Mesodermal cell (in vitro differentiated cells): ENCODE measurements around the gene LY86.
"Not testable (repeated sequence)": the region's sequence is repeated elsewhere in the genome, so short reads cannot be mapped to it uniquely, and the experiment has no call there.

Experiments used
- H3K27ac ChIP-seq: 2 replicates; pipeline ENCODE4 v1.7.0; 2013; ENCODE audit warnings: mild to moderate bottlenecking, low read depth, low read length, moderate library complexity; ENCODE audit not compliant: severe bottlenecking
- H3K36me3 ChIP-seq: 2 replicates; pipeline ENCODE4 v1.7.1; 2013; ENCODE audit warnings: mild to moderate bottlenecking, low read length, moderate library complexity; ENCODE audit not compliant: control insufficient read depth, insufficient read depth
- H3K4me1 ChIP-seq: one replicate; pipeline ENCODE4 v1.7.1; 2013; ENCODE audit warnings: mild to moderate bottlenecking, low read length; ENCODE audit not compliant: insufficient read depth, control insufficient read depth, poor library complexity, severe bottlenecking
- H3K4me3 ChIP-seq: 2 replicates; pipeline ENCODE4 v1.7.0; 2013; ENCODE audit warnings: low read length, control low read depth, mild to moderate bottlenecking; ENCODE audit not compliant: insufficient read depth, poor library complexity, severe bottlenecking; ENCODE audit errors: extremely low read depth
- H3K9me3 ChIP-seq: 2 replicates; pipeline ENCODE4 v1.7.1; 2013; ENCODE audit warnings: mild to moderate bottlenecking, low read length, moderate library complexity; ENCODE audit not compliant: control insufficient read depth
- WGBS, 2 experiments: methylation state at CpG; one replicate each; pipeline ENCODE4 v1.1.5; 2013; ENCODE audit warnings: missing lambda C conversion rate in 2 of 2; ENCODE audit not compliant: insufficient coverage in 2 of 2; 5-methylcytosine and 5-hydroxymethylcytosine counted together

LY86 gene

DNA sequence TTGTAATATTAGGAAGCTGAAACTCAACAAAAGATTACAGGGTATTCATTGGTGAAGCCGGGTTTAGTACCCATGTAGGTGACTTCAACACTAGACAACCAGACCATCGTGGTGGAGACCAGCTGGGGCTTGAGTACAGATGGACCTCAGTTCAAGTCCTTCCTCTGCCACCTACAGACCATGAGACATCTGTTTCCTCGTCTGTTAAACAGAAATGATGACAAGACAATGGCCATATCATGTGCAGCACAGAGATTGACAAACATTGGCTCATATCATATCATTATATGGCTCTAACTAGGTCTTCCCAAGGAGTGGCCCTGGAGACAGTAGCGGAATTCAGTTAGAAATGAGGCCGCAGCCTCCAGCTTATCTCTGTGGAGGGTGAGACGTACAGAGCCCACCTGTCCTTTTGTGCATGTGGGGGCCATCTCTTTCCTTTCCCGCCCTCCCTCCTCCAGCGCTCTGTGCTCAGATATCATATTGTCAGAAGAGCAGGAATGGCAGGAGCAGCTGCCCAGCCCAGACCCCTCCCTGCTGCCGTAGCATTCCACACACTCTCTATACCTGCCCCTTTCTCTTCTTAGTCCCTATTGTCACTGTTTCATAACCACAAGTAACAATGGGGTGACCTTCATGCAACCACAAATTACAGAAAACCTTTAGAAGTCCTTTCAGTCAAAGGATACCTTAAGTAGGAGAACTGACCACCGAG is 75.1 kb downstream of the LY86 start:
- 91 to 93% methylated on average over 8 to 10 of the region's 10 CpGs for WGBS, 2 experiments
- H3K4me1 ChIP-seq, result peaks cover 2% of the 10 kb centered on the region
- H3K36me3 ChIP-seq, result no peaks in the 10 kb centered on the region
- H3K27ac ChIP-seq, result no peak overlapping the region
- H3K9me3 ChIP-seq, result no peaks in the 10 kb centered on the region
- H3K4me3 ChIP-seq, result no peak overlapping the region

- 58 to 64% methylated on average over 8 to 9 of the region's 11 CpGs for WGBS, 2 experiments
- no peak overlapping the region for H3K27ac ChIP-seq
- H3K4me3 ChIP-seq, result no peak overlapping the region
- peaks cover 2% of the 10 kb centered on the region for H3K4me1 ChIP-seq
- no peaks in the 10 kb centered on the region for H3K9me3 ChIP-seq
- H3K36me3 ChIP-seq, result no peaks in the 10 kb centered on the region
Measured at GRCh38 chr6:6665555-6666243, 77.2 kb downstream of the LY86 start.

GRCh38 chr6:6670150-6670549 is 81.6 kb downstream of the LY86 start:
- WGBS, 2 experiments, result 83 to 94% methylated on average over 2 of the region's 3 CpGs
- H3K36me3 ChIP-seq, H3K4me3 ChIP-seq, H3K4me1 ChIP-seq, H3K27ac ChIP-seq, H3K9me3 ChIP-seq: not testable (repeated sequence)

GRCh38 chr6:6674872-6675271 is 86.4 kb downstream of the LY86 start:
- H3K4me3 ChIP-seq, result no peak overlapping the region
- no peaks in the 10 kb centered on the region for H3K36me3 ChIP-seq
- no peak overlapping the region for H3K27ac ChIP-seq
- 16 to 34% methylated on average over 3 to 4 of the region's 4 CpGs for WGBS, 2 experiments
- no peaks in the 10 kb centered on the region for H3K9me3 ChIP-seq
- H3K4me1 ChIP-seq, result peaks cover 9% of the 10 kb centered on the region

- Histone ChIP-seq H3K36me3 (no peaks in the 10 kb centered on the region), H3K9me3 (no peaks in the 10 kb centered on the region), H3K4me3 (no peak overlapping the region), H3K4me1 (peaks cover 9% of the 10 kb centered on the region), H3K27ac (no peak overlapping the region)
- WGBS, 2 experiments, result 22 to 31% methylated on average over 5 to 7 of the region's 7 CpGs
Measured at GRCh38 chr6:6676910-6677441, 88.5 kb downstream of the LY86 start.

- peaks cover 9% of the 10 kb centered on the region for H3K4me1 ChIP-seq
- H3K4me3 ChIP-seq, result no peak overlapping the region
- H3K9me3 ChIP-seq, result no peaks in the 10 kb centered on the region
- no peak overlapping the region for H3K27ac ChIP-seq
- no peaks in the 10 kb centered on the region for H3K36me3 ChIP-seq
- WGBS, 2 experiments, result 59 to 82% methylated on average over 7 to 8 of the region's 12 CpGs
Measured at GRCh38 chr6:6678185-6678671, 89.7 kb downstream of the LY86 start.

DNA sequence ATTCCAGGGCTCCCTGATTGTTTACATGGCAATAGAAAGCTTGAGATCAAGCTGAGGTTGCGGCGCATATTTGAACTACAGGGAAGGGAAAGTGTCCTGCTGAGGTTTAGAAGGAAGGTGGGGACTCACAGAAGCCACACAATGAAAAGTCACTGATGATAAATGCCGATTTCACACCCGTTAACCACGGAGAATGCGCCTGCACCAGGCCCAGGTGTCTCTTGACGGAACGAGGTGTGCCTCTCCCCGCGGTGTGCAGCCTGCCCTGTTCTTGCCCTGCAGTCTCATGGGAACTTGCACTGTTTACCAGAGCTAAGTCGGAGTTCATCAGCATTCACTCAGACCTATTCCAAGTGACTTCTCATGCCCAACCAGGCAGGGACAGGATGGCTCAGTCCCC is 90.3 kb downstream of the LY86 start:
- Histone ChIP-seq H3K4me1 (peaks cover 9% of the 10 kb centered on the region), H3K9me3 (no peaks in the 10 kb centered on the region), H3K36me3 (no peaks in the 10 kb centered on the region), H3K4me3 (no peak overlapping the region), H3K27ac (no peak overlapping the region)
- WGBS, 2 experiments, result 43 to 52% methylated on average over 11 of the region's 11 CpGs

GRCh38 chr6:6679633-6680032 is 91.1 kb downstream of the LY86 start:
- H3K4me3 ChIP-seq, result no peak overlapping the region
- H3K36me3 ChIP-seq, result no peaks in the 10 kb centered on the region
- H3K9me3 ChIP-seq, result no peaks in the 10 kb centered on the region
- 74 to 92% methylated on average over 2 to 4 of the region's 5 CpGs for WGBS, 2 experiments
- no peak overlapping the region for H3K27ac ChIP-seq
- peaks cover 9% of the 10 kb centered on the region for H3K4me1 ChIP-seq

DNA sequence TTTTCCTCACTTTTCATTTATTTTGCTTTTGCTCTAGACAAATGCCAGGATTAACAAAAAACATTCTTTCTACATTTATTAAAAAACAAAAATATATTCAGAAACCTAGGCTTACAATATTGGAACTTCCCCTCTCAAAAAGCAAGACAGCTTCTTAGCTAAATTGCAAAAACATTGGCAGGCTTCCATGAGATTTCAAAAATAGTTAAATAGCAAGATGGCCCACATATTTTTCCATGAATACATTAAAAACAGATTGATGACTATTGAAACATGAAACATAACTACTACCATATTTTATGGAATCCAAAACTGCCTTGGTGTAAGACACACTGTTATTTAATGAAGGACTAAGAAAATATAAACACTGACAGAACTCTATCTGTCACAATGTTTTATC is 92.0 kb downstream of the LY86 start:
- Histone ChIP-seq H3K9me3 (no peaks in the 10 kb centered on the region), H3K4me1 (peaks cover 9% of the 10 kb centered on the region), H3K4me3 (no peak overlapping the region), H3K27ac (no peak overlapping the region), H3K36me3 (no peaks in the 10 kb centered on the region)

DNA sequence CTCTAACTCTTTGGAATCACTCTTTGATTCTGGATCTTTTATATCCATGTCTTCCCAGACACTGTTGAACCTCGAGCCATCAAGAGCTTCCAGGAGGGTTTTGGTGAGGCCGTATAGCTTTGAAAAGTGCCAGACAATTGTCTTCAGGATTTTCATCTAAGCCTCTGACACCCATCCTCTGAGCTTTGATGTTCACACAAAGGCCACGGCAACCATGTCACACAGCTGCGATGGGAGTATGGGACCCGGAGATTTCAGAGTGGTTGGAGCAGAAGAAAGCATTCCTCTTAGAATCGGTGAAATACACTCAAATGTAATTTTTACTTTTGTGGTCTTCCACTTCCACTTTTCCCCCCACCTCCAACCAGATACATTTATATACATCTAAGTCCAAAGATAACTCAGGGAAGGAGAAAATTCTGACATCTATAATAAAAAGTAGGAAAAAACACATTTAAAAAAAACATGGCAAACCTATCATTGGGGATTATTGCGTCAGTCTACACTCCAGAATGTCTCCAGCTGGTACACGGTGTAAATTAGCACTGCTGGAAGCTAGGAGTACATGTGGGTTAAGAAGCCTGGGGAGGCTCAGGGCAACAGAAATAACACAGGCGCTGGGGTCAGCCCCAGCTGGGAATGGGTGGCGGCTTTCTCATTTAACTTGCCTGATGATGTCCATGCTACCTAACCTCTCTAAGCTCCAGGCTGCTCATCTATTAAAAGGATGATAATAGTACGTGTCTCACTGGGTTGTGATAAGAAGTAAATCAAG is 92.7 kb downstream of the LY86 start:
- 75 to 90% methylated on average over 5 to 7 of the region's 11 CpGs for WGBS, 2 experiments
- Histone ChIP-seq H3K36me3 (no peaks in the 10 kb centered on the region), H3K9me3 (no peaks in the 10 kb centered on the region), H3K27ac (no peak overlapping the region), H3K4me1 (peaks cover 9% of the 10 kb centered on the region), H3K4me3 (no peak overlapping the region)
